HG03280 (cell line): ENCODE results near the gene ETV2.
"Not testable (repeated sequence)": the region's sequence is repeated elsewhere in the genome, so short reads cannot be mapped to it uniquely, and the experiment has no call there.

Experiments used
- ATAC-seq: cut with Tn5 transposase; IDR thresholded peaks from one replicate; pipeline ENCODE4 v1.9.1; 2021; ENCODE audit warnings: mild to moderate bottlenecking, moderate library complexity; ENCODE audit not compliant: unreplicated experiment

ETV2 gene

GRCh38 chr19:35656700-35657099 lies 15.2 kb downstream of the ETV2 start:
- no peak for ATAC-seq

GRCh38 chr19:35657904-35658700 lies 16.6 kb downstream of the ETV2 start:
- ATAC-seq = no peak

- ATAC-seq = no peak
These were observed 20.4 kb downstream of the ETV2 start for GRCh38 chr19:35661995-35662340.

GRCh38 chr19:35663981-35664380 lies 22.4 kb downstream of the ETV2 start:
- ATAC-seq = no peak

- ATAC-seq = no peak
These were observed 23.6 kb downstream of the ETV2 start for GRCh38 chr19:35665157-35665556.

- no peak for ATAC-seq
These were observed 24.1 kb downstream of the ETV2 start for GRCh38 chr19:35665604-35666003.

GRCh38 chr19:35666251-35666913 lies 24.8 kb downstream of the ETV2 start, which contains the start of gene UPK1A:
TSS of gene UPK1A (plus strand) at chr19:35666517. CDS start at chr19:35666813, 296 bp downstream.
- ATAC-seq = no peak

- ATAC-seq = no peak
These were observed 28.0 kb downstream of the ETV2 start for GRCh38 chr19:35669566-35669965.

- no peak for ATAC-seq
These were observed 28.4 kb downstream of the ETV2 start for GRCh38 chr19:35669974-35670373.

- no peak for ATAC-seq
These were observed 29.1 kb downstream of the ETV2 start for GRCh38 chr19:35670686-35671085.

- no peak for ATAC-seq
These were observed 30.3 kb downstream of the ETV2 start for GRCh38 chr19:35671818-35672217.

GRCh38 chr19:35673121-35673804 lies 31.7 kb downstream of the ETV2 start:
- ATAC-seq = no peak

- ATAC-seq = no peak
These were observed 34.1 kb downstream of the ETV2 start for GRCh38 chr19:35675589-35676140.

GRCh38 chr19:35689836-35690235 lies 48.3 kb downstream of the ETV2 start:
- no peak for ATAC-seq

GRCh38 chr19:35691106-35691505 lies 49.6 kb downstream of the ETV2 start:
- not testable (repeated sequence) for ATAC-seq

GRCh38 chr19:35692010-35692409 lies 50.5 kb downstream of the ETV2 start:
- ATAC-seq = no peak

- no peak for ATAC-seq
These were observed 51.9 kb downstream of the ETV2 start for GRCh38 chr19:35693422-35693821.

GRCh38 chr19:35693835-35694599 lies 52.5 kb downstream of the ETV2 start:
- peak; percentile 87 for ATAC-seq
